Epithelial cell of alveolus of lung (primary cell): Measurements from ENCODE around the gene OR4D10. TPM values are rescaled to one million over a fixed set of nuclear protein-coding genes. Genes with fewer than 3 reads are reported as not detected.

ENCODE experiments used
- total RNA-seq: library from RNA; depleted of rRNA; stranded (reverse); fragments of >200 nt; gene quantifications from 2 replicates; pipeline ENCODE4 v1.2.1, GENCODE V29; 2015

Gene OR4D10
- not detected in 2 replicates for total RNA-seq

DNA sequence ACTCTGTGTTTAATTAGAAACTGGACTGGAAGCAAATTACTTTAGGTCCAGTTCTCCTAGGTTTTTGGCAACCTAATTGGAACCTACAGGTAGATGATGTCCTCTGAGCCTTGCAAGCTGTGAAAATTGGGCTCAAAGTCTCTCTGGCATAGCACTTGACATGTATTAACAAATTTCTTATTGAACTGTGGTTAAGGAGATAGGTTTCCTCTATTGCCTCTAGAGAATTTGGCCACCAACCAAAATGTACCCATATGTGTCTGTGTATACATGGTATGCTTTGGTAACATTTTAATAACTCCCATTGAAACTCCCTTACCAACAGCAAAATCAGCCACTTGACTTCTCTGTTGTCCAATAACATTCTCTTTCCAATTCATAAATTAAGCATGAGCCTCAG lies at the start of gene OR4D10:
Gene OR4D10, plus strand, starts transcription at position 301 of the 400 bp plus-strand sequence. CDS start 4,115 bp downstream, outside the sequence.

DNA sequence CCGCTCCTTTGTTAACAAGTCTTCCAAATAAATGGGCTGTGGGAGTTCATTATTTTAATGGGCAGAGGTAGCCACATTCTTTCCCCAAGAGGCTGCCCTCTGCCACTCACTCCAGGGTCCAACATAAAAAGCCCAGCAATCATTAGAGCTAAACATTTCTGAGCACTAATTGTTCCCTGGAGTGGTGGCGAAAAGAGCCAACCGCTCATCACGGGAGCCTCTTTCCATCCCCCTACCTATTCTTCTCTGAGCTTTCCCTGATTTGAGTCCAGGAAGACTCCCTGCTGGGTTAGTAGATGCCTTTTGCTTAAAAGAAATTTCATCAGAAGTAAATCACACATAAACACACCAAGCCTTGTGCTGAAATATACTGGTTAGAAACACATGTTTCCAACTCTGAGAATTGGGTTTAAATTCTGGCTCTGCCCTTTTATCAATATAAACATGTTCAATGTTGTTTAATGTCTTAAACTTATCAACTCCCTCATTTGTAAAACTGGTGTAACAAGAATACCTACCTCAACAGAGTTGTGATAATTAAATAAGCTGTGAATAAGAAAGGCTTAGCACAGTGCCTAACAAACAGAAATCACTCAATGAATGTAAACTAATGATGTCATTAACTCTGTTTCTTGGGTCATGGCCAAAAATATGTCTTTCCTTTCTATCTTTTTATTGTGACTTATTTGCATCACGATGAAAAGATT lies 46.6 kb upstream of the OR4D10 start, which contains the start of gene OR5A2:
Gene OR5A2, minus strand, starts transcription at position 53 of the 707 bp plus-strand sequence. CDS start 3,460 bp downstream, outside the sequence.

DNA sequence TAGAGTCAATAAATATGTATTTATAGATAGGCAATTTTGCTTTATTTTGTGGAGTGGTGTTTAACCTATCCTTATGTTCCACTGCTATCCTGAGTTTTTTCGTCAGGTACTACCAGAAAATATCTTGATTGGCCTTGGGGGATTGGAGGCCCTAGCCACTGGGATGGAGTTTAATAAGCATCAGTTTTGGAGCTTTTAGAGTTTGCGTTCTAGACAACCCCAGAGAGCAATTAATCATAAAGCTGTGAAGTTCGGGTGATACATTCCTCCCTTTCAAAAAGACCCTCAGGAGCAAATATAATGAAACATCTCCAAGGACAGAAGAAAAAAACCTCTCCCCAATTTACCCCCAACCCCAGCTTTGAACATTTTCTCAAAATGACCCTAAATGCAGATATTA lies 36.9 kb upstream of the OR4D10 start, which contains the start of gene OR5A1:
Gene OR5A1, plus strand, starts transcription at position 301 of the 400 bp plus-strand sequence. CDS start 6,700 bp downstream, outside the sequence.

DNA sequence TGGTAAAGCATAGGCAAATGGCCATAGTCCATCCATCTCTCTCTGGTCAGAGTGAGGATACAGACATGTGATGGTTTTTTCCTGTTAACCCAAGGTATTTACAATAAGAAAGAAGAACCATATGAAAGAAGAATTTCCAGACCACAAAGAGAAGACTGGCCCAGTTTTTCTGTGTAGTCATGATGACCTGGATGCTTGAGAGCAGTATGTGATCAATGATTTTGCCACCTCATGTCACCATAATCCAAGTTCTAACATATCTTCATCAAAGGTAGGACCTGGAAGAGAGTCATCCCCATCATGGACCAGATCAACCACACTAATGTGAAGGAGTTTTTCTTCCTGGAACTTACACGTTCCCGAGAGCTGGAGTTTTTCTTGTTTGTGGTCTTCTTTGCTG lies 16.5 kb upstream of the OR4D10 start, which contains the start of gene OR4D6:
Gene OR4D6, plus strand, starts transcription at position 301 of the 400 bp plus-strand sequence. Its CDS starts 0 bp downstream, at position 301.

DNA sequence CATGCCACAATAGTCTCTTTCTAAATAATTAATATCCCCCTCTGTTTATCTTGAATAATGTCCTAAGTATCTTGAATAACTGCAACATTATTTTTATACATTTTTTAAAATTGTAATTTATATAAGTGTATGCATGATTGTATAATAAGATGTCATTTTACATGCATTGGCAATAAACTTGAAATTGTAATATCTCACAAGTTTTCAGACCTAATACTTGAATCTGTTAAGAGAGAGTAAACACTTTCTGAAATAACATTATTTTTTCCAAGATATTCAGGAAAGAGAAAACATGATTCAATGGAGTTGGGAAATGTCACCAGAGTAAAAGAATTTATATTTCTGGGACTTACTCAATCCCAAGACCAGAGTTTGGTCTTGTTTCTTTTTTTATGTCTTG lies 30.2 kb downstream of the OR4D10 start, which contains the start of gene OR4D11:
Gene OR4D11, plus strand, starts transcription at position 301 of the 400 bp plus-strand sequence. Its CDS starts 0 bp downstream, at position 301.

DNA sequence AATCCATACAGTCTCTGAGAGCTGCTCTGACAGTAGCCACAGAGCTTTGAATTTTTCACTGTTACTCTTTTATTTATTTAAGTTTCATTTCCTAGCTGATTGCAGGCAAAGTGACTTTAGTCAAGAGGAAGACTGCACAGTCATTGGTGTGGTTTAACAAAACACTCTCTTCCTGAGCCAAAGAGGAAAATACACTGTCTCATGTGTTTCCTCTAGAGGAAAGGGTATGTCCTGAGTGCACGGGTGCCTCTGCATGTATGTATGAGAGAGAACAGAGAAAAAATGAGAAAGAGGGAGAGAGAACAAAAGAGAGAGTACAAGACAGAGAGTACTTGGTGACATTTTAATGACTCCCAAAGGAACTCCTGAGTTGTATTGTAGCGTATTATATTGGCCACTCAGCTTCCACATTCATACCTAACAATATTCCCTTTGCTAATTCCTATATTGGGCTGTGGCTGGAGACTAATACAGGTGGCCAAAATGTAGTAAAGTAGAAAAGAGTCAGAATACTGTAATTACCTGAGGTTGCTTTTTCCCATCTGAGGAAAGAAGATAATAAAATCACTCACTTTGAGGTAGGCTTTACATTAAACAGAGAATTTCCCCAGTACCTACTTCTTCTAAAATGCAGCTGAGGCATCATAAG lies 38.0 kb downstream of the OR4D10 start, which contains the start of gene OR4D9:
Gene OR4D9, plus strand, starts transcription at position 599 of the 649 bp plus-strand sequence. CDS start 3,374 bp downstream, outside the sequence.

Other genes starting within 250 kb of the OR4D10 start
- gene OR5AN1, start 114.4 kb upstream of the OR4D10 start, total RNA-seq: not detected in 2 replicates
- not detected in 2 replicates for gene OR5A2, start 46.9 kb upstream of the OR4D10 start, total RNA-seq
- gene OR5A1, start 36.8 kb upstream of the OR4D10 start, total RNA-seq: not detected in 2 replicates
- gene OR4D6, start 16.4 kb upstream of the OR4D10 start, total RNA-seq: not detected in 2 replicates
- gene OR4D11, start 30.3 kb downstream of the OR4D10 start, total RNA-seq: not detected in 2 replicates
- gene OR4D9, start 38.2 kb downstream of the OR4D10 start, total RNA-seq: not detected in 2 replicates
- gene OSBP, start 142.5 kb downstream of the OR4D10 start, total RNA-seq: 20.7 and 29.5 TPM in 2 replicates
- gene PATL1, start 195.7 kb downstream of the OR4D10 start, total RNA-seq: 12.0 and 14.9 TPM in 2 replicates
- not detected in 2 replicates for gene OR10V1, start 240.5 kb downstream of the OR4D10 start, total RNA-seq